PC-3 (cell line): ENCODE data around the gene PALD1. TPM values are rescaled to one million over a fixed set of nuclear protein-coding genes. Genes with fewer than 3 reads are reported as not detected.

ENCODE experiments used
- ATAC-seq: fragments of 200-7000 bp; cut with Tn5 transposase; 2 replicates; pipeline ENCODE4 v1.9.1; 2020; ENCODE audit warnings: mild to moderate bottlenecking, moderate library complexity
- BruUV-seq: library from RNA; stranded (reverse); fragments of 400-500 nt; replicated peaks from 2 replicates; lab custom pipeline; 2021; lab: Mats Ljungman, UMichigan
- CTCF ChIA-PET: fragments of 300-600 bp; sonication (Branson Sonifier 250); formaldehyde crosslinking; loops from one replicate; lab custom pipeline; 2022; ENCODE audit warnings: antibody characterized with exemption; lab: Charles Lee
- POLR2A ChIA-PET: fragments of 300-600 bp; sonication (Branson Sonifier 250); formaldehyde crosslinking; loops from one replicate; lab custom pipeline; 2022; ENCODE audit warnings: antibody characterized with exemption; ENCODE audit not compliant: unreplicated experiment; lab: Charles Lee
- DNase-seq: peaks from one replicate; pipeline ENCODE4 v3.0.0-alpha.2; 2015
- H2AFZ ChIP-seq: fragments of 300-600 bp; sonication (generic); 2 replicates; pipeline ENCODE4 v1.6.0; 2016; ENCODE audit warnings: antibody characterized with exemption, low read length
- H3F3A ChIP-seq: fragments of 300-600 bp; sonication (generic); one replicate; pipeline ENCODE4 v1.6.0; 2017; ENCODE audit warnings: antibody characterized with exemption, low read length, control low read depth, mild to moderate bottlenecking; ENCODE audit not compliant: unreplicated experiment
- H3K27ac ChIP-seq: fragments of 300-600 bp; sonication (generic); 2 replicates; pipeline ENCODE4 v1.5.1; 2016; ENCODE audit warnings: mild to moderate bottlenecking, low read length
- H3K27me3 ChIP-seq: fragments of 300-600 bp; sonication (generic); 2 replicates; pipeline ENCODE4 v1.6.1; 2016; ENCODE audit warnings: low read length, mixed read lengths
- H3K36me3 ChIP-seq: fragments of 300-600 bp; sonication (generic); 2 replicates; pipeline ENCODE4 v1.6.1; 2016; ENCODE audit warnings: low read depth, mixed run types, low read length, mixed read lengths
- H3K4me1 ChIP-seq: fragments of 300-600 bp; sonication (generic); 2 replicates; pipeline ENCODE4 v1.5.1; 2016; ENCODE audit warnings: low read length; ENCODE audit not compliant: insufficient read depth
- H3K4me2 ChIP-seq: fragments of 300-600 bp; sonication (generic); 2 replicates; pipeline ENCODE4 v1.6.0; 2016; ENCODE audit warnings: low read length
- H3K4me3 ChIP-seq: fragments of 300-600 bp; sonication (generic); 2 replicates; pipeline ENCODE4 v1.5.1; 2016; ENCODE audit warnings: mild to moderate bottlenecking, low read length, mixed read lengths
- H3K79me2 ChIP-seq: fragments of 300-600 bp; sonication (generic); 2 replicates; pipeline ENCODE4 v1.6.1; 2017; ENCODE audit warnings: low read length, mixed read lengths
- H3K9ac ChIP-seq: fragments of 300-600 bp; sonication (generic); 2 replicates; pipeline ENCODE4 v1.6.0; 2016; ENCODE audit warnings: mild to moderate bottlenecking, low read length
- H3K9me2 ChIP-seq: fragments of 300-600 bp; sonication (generic); replicated peaks from 2 replicates; pipeline ENCODE4 v1.6.1; 2016; ENCODE audit warnings: mixed run types, low read length, mixed read lengths
- H3K9me3 ChIP-seq: fragments of 300-600 bp; sonication (generic); 2 replicates; pipeline ENCODE4 v1.6.1; 2016; ENCODE audit warnings: low read length, mixed read lengths
- H4K20me1 ChIP-seq: fragments of 300-600 bp; sonication (generic); 2 replicates; pipeline ENCODE4 v1.6.1; 2016; ENCODE audit warnings: low read length, mixed read lengths
- CTCF ChIP-seq: fragments of 300-600 bp; sonication (generic); conservative IDR thresholded peaks from 2 replicates; pipeline ENCODE4 v1.5.1; 2017; ENCODE audit warnings: antibody characterized with exemption, low read depth, mild to moderate bottlenecking, low read length
- EZH2 ChIP-seq: fragments of 300-600 bp; sonication (generic); IDR thresholded peaks from one replicate; pipeline ENCODE4 v1.6.1; 2017; ENCODE audit warnings: antibody characterized with exemption, mild to moderate bottlenecking, low read length; ENCODE audit not compliant: unreplicated experiment
- EZH2phosphoT487 ChIP-seq: fragments of 300-600 bp; sonication (generic); IDR thresholded peaks from 2 replicates; pipeline ENCODE4 v1.6.1; 2018; ENCODE audit warnings: mild to moderate bottlenecking, antibody characterized with exemption, low read length, borderline replicate concordance
- intact Hi-C: fragments of 100-400 bp; cut with micrococcal nuclease; formaldehyde crosslinking; loops from 2 replicates; pipeline ENCODE4 v1.9.0; 2023
- total RNA-seq: library from RNA; depleted of rRNA; stranded (reverse); fragments of >200 nt; gene quantifications from 2 replicates; pipeline ENCODE4 v1.2.3, GENCODE V29; 2014

PALD1 gene
- total RNA-seq, 1 experiment from 2014 or later = 0.80 TPM

- no peaks in the 10 kb centered on the region for H3K4me1 ChIP-seq
- no peaks in the 10 kb centered on the region for H3K9me2 ChIP-seq
- H3K9ac ChIP-seq = no peak overlapping the region
- BruUV-seq = no TSS peak
- H3K36me3 ChIP-seq = no peaks in the 10 kb centered on the region
- no peaks in the 10 kb centered on the region for H3F3A ChIP-seq
- intact Hi-C loops = no loop called here
- TF ChIP-seq EZH2 (no peak), EZH2phosphoT487 (no peak), CTCF (no peak)
- H3K9me3 ChIP-seq = no peaks in the 10 kb centered on the region
- no peak for DNase-seq
- no peak for ATAC-seq
- ChIA-PET CTCF (no interaction called here), POLR2A (no interaction called here)
- no peak overlapping the region for H2AFZ ChIP-seq
- no peak overlapping the region for H3K4me3 ChIP-seq
- no peak overlapping the region for H3K4me2 ChIP-seq
- H3K27ac ChIP-seq = no peak overlapping the region
- no peaks in the 10 kb centered on the region for H3K79me2 ChIP-seq
- H4K20me1 ChIP-seq = no peaks in the 10 kb centered on the region
- 0 out of 2 replicates have a peak, but pooled peaks cover 6% of the 10 kb centered on the region for H3K27me3 ChIP-seq
Measured at GRCh38 chr10:70500812-70501301, 22.3 kb downstream of the PALD1 start.

- Histone ChIP-seq H3K79me2 (no peaks in the 10 kb centered on the region), H4K20me1 (no peaks in the 10 kb centered on the region), H3K27ac (no peak overlapping the region), H3K27me3 (no peaks in the 10 kb centered on the region), H3K4me3 (no peak overlapping the region), H3K4me1 (no peaks in the 10 kb centered on the region), H2AFZ (no peak overlapping the region), H3K4me2 (no peak overlapping the region), H3F3A (no peaks in the 10 kb centered on the region), H3K9me2 (no peaks in the 10 kb centered on the region), H3K9ac (no peak overlapping the region), H3K9me3 (no peaks in the 10 kb centered on the region), H3K36me3 (no peaks in the 10 kb centered on the region)
- no peak for ATAC-seq
- no TSS peak for BruUV-seq
- no peak for TF ChIP-seq EZH2phosphoT487
- TF ChIP-seq CTCF = no peak
- TF ChIP-seq EZH2 = no peak
- intact Hi-C loops = no loop called here
- DNase-seq = no peak
- CTCF ChIA-PET = interaction anchor here (0.6 kb wide), 1 partner anchor 10 kb away, joined by 3 read pairs; no protein-coding TSS in a partner anchor
- POLR2A ChIA-PET = no interaction called here
Measured at GRCh38 chr10:70502406-70502805, 23.8 kb downstream of the PALD1 start.

- H3K79me2 ChIP-seq = no peaks in the 10 kb centered on the region
- no peak overlapping the region for H3K4me2 ChIP-seq
- H3K4me1 ChIP-seq = no peaks in the 10 kb centered on the region
- POLR2A ChIA-PET = no interaction called here
- H2AFZ ChIP-seq = no peak overlapping the region
- no peaks in the 10 kb centered on the region for H3K9me3 ChIP-seq
- H3K27ac ChIP-seq = no peak overlapping the region
- no peak overlapping the region for H3K9ac ChIP-seq
- TF ChIP-seq EZH2phosphoT487 (no peak), CTCF (no peak), EZH2 (no peak)
- H3K4me3 ChIP-seq = no peak overlapping the region
- H3K27me3 ChIP-seq = no peaks in the 10 kb centered on the region
- no TSS peak for BruUV-seq
- no peaks in the 10 kb centered on the region for H4K20me1 ChIP-seq
- no peaks in the 10 kb centered on the region for H3K9me2 ChIP-seq
- DNase-seq (no peak), ATAC-seq (no peak)
- intact Hi-C loops = no loop called here
- CTCF ChIA-PET = no interaction called here
- no peaks in the 10 kb centered on the region for H3K36me3 ChIP-seq
- H3F3A ChIP-seq = no peaks in the 10 kb centered on the region
Measured at GRCh38 chr10:70503776-70504175, 25.2 kb downstream of the PALD1 start.
